Neutrophil (primary cell): ENCODE measurements around the gene TEKT3.

Experiments used
- H3K27ac ChIP-seq: fragments of 200-600 bp; sonication (generic); 2 replicates; pipeline ENCODE4 v1.5.1; 2016; ENCODE audit warnings: mild to moderate bottlenecking, moderate library complexity
- H3K27me3 ChIP-seq: fragments of 200-600 bp; sonication (generic); 2 replicates; pipeline ENCODE4 v1.6.0; 2016; ENCODE audit warnings: mild to moderate bottlenecking
- H3K36me3 ChIP-seq: fragments of 200-600 bp; sonication (generic); 2 replicates; pipeline ENCODE4 v1.5.1; 2017
- H3K4me1 ChIP-seq, 2 experiments: fragments of 200-600 bp in 1 of 2; sonication (generic) in 1 of 2; 1 replicate in 1 of 2; 2 replicates in 1 of 2; pipeline versions ENCODE4 v1.5.1 to v1.6.1; 2013 to 2016; ENCODE audit warnings: low read depth in 1 of 2, low read length in 1 of 2, mild to moderate bottlenecking in 1 of 2, moderate library complexity in 1 of 2; ENCODE audit not compliant: control insufficient read depth in 1 of 2, insufficient read depth in 1 of 2
- H3K4me3 ChIP-seq, 2 experiments: fragments of 200-600 bp in 1 of 2; sonication (generic) in 1 of 2; 1 replicate in 1 of 2; 2 replicates in 1 of 2; pipeline ENCODE4 v1.5.1; 2013 to 2016; ENCODE audit warnings: low read depth in 1 of 2, low read length in 1 of 2, mild to moderate bottlenecking in 1 of 2, moderate library complexity in 1 of 2
- H3K9me3 ChIP-seq: fragments of 200-600 bp; sonication (generic); 2 replicates; pipeline ENCODE4 v1.5.1; 2016
- CTCF ChIP-seq: fragments of 200-600 bp; sonication (generic); IDR thresholded peaks from 2 replicates; pipeline ENCODE4 v1.5.1; 2016; ENCODE audit warnings: antibody characterized with exemption

The TEKT3 gene

DNA sequence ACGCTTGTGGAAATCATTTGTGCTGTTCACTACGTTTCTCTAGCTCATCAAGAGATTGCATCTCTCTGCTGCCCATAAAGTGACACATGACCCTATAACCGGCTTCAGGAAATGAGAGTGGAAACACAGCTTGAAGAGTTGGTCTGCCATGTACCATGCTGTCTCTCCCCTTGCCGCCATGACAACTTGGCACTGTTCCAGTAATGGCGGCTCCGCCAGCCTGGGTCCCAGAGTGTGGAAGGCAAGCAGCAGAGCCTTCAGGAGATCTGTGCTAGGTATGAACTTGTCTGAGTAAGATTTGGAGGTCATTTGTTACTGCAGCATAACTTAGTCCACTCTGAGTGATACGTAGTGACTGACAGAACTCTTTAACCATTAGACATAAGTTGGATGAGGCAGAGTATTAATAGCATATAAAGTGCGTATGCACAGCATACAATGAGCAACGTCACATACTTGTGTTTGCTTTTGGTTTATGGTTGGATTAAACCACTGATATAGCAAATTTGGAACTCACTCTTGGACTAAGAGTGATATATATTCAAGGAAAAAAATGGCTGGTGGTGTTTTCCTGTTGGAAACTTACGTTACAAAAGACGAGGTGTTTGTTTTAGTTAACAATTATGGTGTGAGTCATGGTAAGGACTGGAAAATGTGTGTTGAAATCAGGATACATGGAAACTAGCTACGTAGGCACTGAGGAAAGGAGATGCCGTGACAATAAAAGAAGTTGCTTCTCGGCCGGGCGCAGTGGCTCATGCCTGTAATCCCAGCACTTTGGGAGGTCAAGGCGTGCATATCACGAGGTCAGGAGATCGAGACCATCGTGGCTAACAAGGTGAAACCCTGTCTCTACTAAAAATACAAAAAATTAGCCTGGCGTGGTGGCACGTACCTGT, 51.9 kb downstream of the TEKT3 start:
- Histone ChIP-seq H3K4me3 (no peak overlapping the region), H3K9me3 (no peaks in the 10 kb centered on the region), H3K4me1 (no peaks in the 10 kb centered on the region), H3K27me3 (peaks cover 35% of the 10 kb centered on the region), H3K36me3 (no peaks in the 10 kb centered on the region), H3K27ac (no peak overlapping the region)
- no peak for TF ChIP-seq CTCF

DNA sequence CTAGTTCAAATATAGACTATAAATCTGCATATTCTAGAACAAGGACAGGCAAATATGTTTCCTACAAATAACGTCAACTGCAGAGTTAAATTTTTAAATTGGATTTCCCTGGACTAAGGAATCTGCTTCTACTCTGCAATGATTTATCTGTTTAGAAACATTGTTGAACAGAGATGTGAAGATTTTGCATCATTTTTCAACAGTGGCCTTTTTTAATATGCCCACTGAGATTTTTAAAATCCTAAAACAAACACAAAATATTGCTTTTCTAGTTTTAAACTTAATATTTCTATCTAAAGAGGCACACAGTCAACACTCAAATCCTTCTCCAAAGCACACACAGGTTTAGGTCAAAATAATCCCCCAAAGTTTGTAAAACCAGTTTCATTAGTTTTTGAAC, 52.5 kb downstream of the TEKT3 start:
- no peak overlapping the region for H3K27ac ChIP-seq
- TF ChIP-seq CTCF = no peak
- peaks cover 38% of the 10 kb centered on the region for H3K27me3 ChIP-seq
- H3K4me3 ChIP-seq = no peak overlapping the region
- no peaks in the 10 kb centered on the region for H3K9me3 ChIP-seq
- H3K36me3 ChIP-seq = no peaks in the 10 kb centered on the region
- no peaks in the 10 kb centered on the region for H3K4me1 ChIP-seq

GRCh38 chr17:15287538-15288267, 53.7 kb downstream of the TEKT3 start:
- Histone ChIP-seq H3K36me3 (no peaks in the 10 kb centered on the region), H3K4me1 (no peaks in the 10 kb centered on the region), H3K27ac (no peak overlapping the region), H3K9me3 (no peaks in the 10 kb centered on the region), H3K27me3 (peaks cover 43% of the 10 kb centered on the region), H3K4me3 (no peak overlapping the region)
- no peak for TF ChIP-seq CTCF

DNA sequence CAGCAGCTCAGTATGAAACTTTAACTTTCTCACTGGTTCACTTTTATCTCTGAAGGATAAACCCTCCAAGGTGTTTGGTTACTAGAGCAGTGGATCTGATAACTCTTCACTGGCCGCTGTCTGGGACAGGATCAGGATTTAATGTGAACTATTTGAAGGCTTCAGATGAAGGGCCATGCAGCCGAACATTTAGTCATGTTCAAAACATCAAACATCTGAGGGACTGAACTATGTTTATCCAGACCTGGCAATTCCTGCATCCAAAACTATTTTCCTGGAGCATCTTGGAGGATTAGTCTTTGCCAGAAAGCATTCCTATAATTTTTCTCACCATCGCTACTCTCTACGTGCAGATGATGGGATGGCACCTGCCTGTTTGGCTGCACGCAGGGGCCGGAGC, 55.9 kb downstream of the TEKT3 start:
- H3K4me1 ChIP-seq = no peaks in the 10 kb centered on the region
- peaks cover 50% of the 10 kb centered on the region for H3K27me3 ChIP-seq
- no peak overlapping the region for H3K27ac ChIP-seq
- TF ChIP-seq CTCF = no peak
- H3K9me3 ChIP-seq = no peaks in the 10 kb centered on the region
- H3K4me3 ChIP-seq = no peak overlapping the region
- H3K36me3 ChIP-seq = no peaks in the 10 kb centered on the region

DNA sequence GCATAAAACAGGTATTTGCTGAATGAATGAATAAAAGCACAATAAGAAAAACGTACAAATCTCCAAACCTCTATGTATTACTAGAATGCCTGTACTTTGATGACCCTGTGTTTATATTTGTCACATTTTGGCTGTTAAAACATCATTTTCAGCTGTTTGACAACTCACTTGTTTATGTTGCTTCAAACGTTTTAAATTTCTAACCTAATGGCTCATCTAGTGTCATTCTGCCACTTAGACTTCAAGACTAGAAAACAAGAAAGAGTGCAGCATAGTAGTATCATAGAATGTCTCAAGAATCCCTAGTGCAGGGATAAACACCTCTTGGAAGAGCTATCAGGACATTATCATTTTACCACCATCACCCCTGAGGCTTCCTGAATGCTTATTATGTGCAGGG, 56.9 kb downstream of the TEKT3 start:
- no peak for TF ChIP-seq CTCF

More for the DNA sequence above, 56.9 kb downstream of the TEKT3 start:
- Histone ChIP-seq H3K9me3 (no peaks in the 10 kb centered on the region), H3K4me3 (no peak overlapping the region), H3K27me3 (peaks cover 54% of the 10 kb centered on the region), H3K36me3 (no peaks in the 10 kb centered on the region), H3K27ac (no peak overlapping the region), H3K4me1 (no peaks in the 10 kb centered on the region)
